ENCODE measurements around the gene NDUFA11. TPM values are rescaled to one million over a fixed set of nuclear protein-coding genes. Genes with fewer than 3 reads are reported as not detected.

Gene NDUFA11
- total RNA-seq, 2 experiments from 2014 or later: 280 to 293 TPM

DNA sequence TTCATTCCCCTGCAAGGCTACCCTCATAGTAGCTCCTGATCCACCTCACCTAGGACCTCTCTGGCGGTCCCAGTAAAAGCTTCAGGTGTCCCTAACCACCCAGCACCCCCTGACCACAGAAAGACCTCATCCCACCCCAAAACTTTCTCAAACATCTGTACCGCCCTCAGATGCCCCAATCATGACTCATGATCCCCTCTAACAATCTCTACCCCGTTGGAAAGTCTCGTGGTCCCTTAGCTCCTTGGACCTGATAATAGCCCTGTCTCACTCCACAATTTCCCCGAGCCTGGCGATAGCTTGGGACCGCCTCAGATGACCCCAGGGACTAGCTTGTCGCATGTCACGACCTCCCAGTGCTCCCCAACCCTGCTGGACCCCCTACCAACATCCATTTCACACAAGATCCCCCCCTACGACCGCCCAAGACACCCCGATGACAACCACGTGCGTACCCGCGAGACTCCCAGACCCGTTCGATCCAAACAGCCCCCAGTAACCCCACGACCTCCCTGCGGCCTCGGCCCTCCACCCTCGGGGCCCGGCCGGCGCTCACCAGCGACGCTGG is 450 bp downstream of the NDUFA11 start:
- peak; percentile 13 for DNase-seq (ENCODE audit: low spot score)
- Histone ChIP-seq H3K27ac (ENCODE audit: low read depth, low read length, poor library complexity, severe bottlenecking) (peak overlapping the region; percentile 78), H2AFZ (ENCODE audit: low read length) (peak overlapping the region; percentile 57), H3K79me2 (ENCODE audit: insufficient read depth, low read depth, low read length) (peaks cover 42% of the 10 kb centered on the region), H4K20me1 (ENCODE audit: insufficient read depth, low read length) (no peaks in the 10 kb centered on the region), H3K4me3 (ENCODE audit: low read depth, low read length, poor library complexity, severe bottlenecking) (peak overlapping the region; percentile 89), H3K36me3 (ENCODE audit: insufficient read depth, low read length) (peaks cover 21% of the 10 kb centered on the region), H3K9me3 (ENCODE audit: low read length) (no peaks in the 10 kb centered on the region), H3K9me2 (ENCODE audit: insufficient read depth, low read length) (no peaks in the 10 kb centered on the region), H3K4me2 (ENCODE audit: low read length) (peak overlapping the region; percentile 73), H3K4me1 (ENCODE audit: insufficient read depth, low read length, poor library complexity, severe bottlenecking) (peaks cover 15% of the 10 kb centered on the region)
- TF ChIP-seq EZH2phosphoT487 (IDR thresholded peaks at IDR 0.05; ENCODE audit: borderline replicate concordance, low read depth, low read length): no peak
- TF ChIP-seq, protein P1, sequence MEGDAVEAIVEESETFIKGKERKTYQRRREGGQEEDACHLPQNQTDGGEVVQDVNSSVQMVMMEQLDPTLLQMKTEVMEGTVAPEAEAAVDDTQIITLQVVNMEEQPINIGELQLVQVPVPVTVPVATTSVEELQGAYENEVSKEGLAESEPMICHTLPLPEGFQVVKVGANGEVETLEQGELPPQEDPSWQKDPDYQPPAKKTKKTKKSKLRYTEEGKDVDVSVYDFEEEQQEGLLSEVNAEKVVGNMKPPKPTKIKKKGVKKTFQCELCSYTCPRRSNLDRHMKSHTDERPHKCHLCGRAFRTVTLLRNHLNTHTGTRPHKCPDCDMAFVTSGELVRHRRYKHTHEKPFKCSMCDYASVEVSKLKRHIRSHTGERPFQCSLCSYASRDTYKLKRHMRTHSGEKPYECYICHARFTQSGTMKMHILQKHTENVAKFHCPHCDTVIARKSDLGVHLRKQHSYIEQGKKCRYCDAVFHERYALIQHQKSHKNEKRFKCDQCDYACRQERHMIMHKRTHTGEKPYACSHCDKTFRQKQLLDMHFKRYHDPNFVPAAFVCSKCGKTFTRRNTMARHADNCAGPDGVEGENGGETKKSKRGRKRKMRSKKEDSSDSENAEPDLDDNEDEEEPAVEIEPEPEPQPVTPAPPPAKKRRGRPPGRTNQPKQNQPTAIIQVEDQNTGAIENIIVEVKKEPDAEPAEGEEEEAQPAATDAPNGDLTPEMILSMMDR (conservative IDR thresholded peaks at IDR 0.05; ENCODE audit: low read length): no peak
- CTCF ChIA-PET (ENCODE audit: unreplicated experiment): interaction anchor here (3.4 kb wide), 1 partner anchor 99 kb away, joined by 12 read pairs; no protein-coding TSS in a partner anchor
- intact Hi-C loops (cut with micrococcal nuclease; ENCODE audit: unreplicated experiment): loop anchor here (5.0 to 10.0 kb wide), 2 partner anchors 49 to 122 kb away; no protein-coding TSS in a partner anchor
- POLR2A ChIA-PET: interaction anchor here (0.6 to 1.1 kb wide), 3 partner anchors 12 to 46 kb away, joined by 3 to 5 read pairs (median 4); no protein-coding TSS in a partner anchor
- TSS peak; percentile 58 for BruUV-seq (replicated peaks)

DNA sequence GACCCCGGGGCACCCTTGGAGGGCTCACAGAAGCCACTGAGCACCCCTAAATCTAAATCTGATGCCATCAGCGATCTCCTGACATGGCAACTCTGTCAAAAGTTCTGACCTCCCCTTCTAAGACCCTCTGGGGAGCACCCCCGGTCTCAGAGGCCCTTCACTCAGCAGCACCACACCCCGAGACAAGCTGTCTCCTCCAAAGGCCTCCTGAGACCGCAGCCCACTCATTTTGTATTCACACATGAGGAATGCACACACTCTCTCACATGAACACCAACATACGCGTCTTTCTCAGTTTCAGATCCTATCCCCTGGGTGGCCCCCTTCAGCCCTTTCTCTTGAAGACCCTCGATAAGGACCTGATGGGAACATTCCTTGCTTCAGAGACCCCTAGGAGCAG is 2.6 kb downstream of the NDUFA11 start:
- Histone ChIP-seq H3K36me3 (ENCODE audit: insufficient read depth, low read length) (peaks cover 33% of the 10 kb centered on the region), H3K4me2 (ENCODE audit: low read length) (peak overlapping the region; percentile 28; the same call in 1 of the 2 replicates), H3K9me2 (ENCODE audit: insufficient read depth, low read length) (no peaks in the 10 kb centered on the region), H3K9me3 (ENCODE audit: low read length) (no peaks in the 10 kb centered on the region), H4K20me1 (ENCODE audit: insufficient read depth, low read length) (no peaks in the 10 kb centered on the region), H3K27ac (ENCODE audit: low read depth, low read length, poor library complexity, severe bottlenecking) (no peak overlapping the region), H3K79me2 (ENCODE audit: insufficient read depth, low read depth, low read length) (peaks cover 45% of the 10 kb centered on the region), H3K4me3 (ENCODE audit: low read depth, low read length, poor library complexity, severe bottlenecking) (no peak overlapping the region), H3K4me1 (ENCODE audit: insufficient read depth, low read length, poor library complexity, severe bottlenecking) (peaks cover 15% of the 10 kb centered on the region), H2AFZ (ENCODE audit: low read length) (no peak overlapping the region)
- no peak for DNase-seq (ENCODE audit: low spot score)
- ChIA-PET CTCF (ENCODE audit: unreplicated experiment) (no interaction called here), POLR2A (no interaction called here)
- no TSS peak for BruUV-seq (replicated peaks)
- TF ChIP-seq, protein P1 (conservative IDR thresholded peaks at IDR 0.05; ENCODE audit: low read length): no peak
- no peak for TF ChIP-seq EZH2phosphoT487 (IDR thresholded peaks at IDR 0.05; ENCODE audit: borderline replicate concordance, low read depth, low read length)
- intact Hi-C loops (cut with micrococcal nuclease; ENCODE audit: unreplicated experiment): loop anchor here (5.0 to 10.0 kb wide), 2 partner anchors 51 to 124 kb away; no protein-coding TSS in a partner anchor

All from OCI-LY7 (cell line).